Stimulated activated CD4-positive, alpha-beta T cell treated with anti-CD3 and anti-CD28 coated beads, Interleukin-15, amount 100 ng/mL, for 1 hour (primary cell): ENCODE data around the gene RIPOR1.
"Not testable (repeated sequence)": the region's sequence is repeated elsewhere in the genome, so short reads cannot be mapped to it uniquely, and the experiment has no call there.

Source experiments
- DNase-seq, 2 donors: peaks; one replicate each; pipeline ENCODE4 v3.0.0-alpha.2; 2020; ENCODE audit warnings: low read depth in 1 of 2, low spot score in 1 of 2

The RIPOR1 gene

DNA sequence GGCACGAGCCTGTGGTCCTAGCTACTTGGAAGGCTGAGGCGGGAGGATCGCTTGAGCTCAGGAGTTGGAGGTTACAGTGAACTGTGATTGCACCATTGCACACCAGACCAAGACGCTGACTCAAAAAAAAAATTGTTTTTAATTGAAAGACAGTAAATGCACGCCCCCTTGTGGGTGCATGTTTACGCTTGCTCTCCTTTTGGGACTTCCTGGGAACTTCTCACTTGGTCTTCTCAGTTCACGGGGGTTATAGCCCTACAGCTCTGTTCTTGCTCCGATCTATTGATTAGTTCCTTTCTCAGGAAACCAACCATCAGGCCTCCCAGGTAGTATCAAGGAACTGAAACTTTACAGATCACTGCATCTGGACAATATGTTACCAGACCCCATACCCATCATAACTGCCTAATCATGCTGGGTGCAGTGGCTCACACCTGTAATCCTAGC is 14.2 kb upstream of the RIPOR1 start:
- DNase-seq, result peak; percentile 53 to 55

DNA sequence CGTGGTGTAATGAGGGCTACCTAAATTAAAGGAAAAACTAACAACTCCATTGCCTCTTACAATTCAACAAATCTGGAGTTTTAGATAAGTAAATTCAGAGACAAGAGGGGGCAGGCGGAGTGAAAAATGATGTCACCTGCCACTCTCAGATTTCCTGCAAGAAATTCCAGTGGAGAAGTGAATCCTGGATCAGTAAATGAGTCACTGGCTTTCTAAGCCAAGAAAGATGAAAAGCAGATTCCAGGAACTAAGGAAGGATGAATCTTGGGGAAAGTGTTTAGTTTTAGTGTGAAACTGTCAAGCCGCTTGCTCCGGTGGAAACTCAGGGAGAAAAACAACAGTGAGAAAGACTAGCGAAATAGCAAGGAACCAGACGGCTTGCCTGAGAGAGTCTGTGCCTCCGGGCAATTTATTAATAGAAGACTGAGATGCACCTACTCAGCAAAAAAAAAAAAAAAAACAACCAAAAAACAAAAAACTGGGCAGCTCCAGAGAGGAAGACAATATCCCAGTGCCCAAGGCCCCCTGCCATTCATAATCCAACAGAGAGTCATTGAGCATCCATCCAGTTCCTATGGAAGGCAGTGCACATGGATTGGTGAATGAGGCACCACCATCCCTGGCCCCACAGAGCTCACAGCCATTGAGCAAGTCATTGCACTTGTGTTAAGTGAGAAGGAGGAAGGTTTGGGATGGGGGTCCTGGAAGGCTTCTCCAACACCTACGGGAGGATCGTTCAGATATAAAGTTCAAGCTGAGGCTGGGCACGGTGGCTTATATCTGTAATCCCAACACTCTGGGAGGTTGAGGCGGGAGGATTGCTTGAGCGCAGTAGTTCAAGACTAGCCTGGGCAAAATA is 12.1 kb upstream of the RIPOR1 start:
- DNase-seq, result no peak

DNA sequence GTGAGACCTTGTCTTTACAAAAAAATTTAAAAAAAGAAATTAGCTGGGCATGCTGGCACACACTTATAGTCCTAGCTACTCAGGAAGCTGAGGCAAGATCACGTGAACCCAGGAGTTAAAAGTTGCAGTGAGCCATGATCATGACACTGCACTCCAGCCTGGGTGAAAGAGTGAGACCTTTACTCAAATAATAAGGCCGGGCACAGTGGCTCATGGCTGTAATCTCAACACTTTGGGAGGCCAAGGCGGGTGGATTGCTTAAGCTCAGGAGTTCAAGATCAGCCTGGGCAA is 11.5 kb upstream of the RIPOR1 start:
- no peak for DNase-seq

DNA sequence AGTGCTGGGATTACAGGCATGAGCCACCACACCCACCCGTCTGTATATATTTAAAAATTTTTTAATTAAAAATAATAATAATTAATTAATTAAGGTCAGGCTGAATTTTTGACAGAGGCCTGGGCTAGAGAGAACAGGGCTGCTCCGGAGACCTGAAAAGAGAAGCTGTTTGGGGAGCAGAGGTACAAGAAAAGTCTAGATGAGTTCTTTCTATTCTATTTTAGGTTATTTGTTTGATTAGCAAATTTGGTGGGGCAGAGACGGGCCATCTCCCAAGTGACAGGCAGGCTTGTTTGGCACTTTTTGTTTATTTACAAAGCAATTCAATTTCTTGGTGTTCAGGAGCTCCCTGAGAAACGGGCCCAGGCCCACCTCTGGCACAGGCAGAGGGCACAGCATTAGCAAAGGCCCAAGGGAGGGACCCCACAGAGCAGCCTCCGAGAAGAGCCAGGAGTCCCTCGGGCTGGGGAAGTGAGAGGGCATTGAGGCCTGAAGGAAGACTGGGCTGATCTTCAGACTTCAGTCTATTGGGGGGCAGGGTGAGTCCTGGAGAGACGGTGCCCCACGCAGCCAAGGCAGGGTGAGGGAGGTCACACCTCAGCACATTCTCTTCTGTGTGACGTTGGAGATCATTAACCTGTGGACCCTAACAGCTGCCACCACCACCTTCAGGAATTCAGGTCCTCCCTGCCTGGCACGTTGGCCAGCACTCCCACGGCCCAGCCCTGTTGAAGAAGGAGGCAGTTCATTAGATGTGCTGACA is 10.8 kb upstream of the RIPOR1 start:
- DNase-seq, result no peak

DNA sequence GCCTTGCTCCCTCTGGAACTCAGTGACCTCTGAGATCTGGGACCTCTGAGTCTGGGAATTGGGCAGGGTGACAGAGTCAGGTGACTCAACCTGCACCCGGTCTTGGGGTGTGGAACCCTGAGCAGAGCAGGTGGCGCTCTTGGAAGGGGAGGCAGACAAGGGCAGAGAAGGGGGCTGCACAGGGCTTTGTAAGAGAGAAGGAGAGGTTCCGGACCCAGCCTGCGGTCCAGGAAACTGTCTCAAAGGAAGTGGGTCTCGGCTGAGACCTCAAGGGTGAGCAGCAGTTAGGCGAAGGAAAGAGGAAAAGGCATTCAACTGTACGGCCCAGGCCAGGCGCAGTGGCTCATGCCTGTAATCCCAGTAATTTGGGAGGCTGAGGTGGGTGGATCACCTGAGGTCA is 10.0 kb upstream of the RIPOR1 start:
- DNase-seq, result no peak

DNA sequence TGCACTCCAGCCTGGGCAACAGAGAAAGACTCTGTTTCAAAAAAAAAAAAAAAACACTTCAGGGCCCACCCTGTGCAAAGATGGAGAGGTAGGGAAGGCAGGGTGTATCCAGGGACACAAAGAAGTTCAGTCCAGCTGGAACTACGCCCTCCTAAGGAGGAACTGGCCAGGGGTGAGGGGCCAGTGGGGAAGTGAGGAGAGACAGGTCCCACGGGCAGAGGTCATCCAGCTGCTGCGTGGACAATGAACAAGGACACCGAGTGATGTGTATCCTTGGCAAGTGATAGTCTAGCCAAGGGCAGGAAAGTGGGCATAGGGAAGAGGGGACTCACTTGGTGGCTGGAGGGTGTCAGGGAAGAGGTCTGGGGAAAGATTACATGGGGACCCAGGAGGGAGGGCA is 9.4 kb upstream of the RIPOR1 start:
- no peak for DNase-seq

DNA sequence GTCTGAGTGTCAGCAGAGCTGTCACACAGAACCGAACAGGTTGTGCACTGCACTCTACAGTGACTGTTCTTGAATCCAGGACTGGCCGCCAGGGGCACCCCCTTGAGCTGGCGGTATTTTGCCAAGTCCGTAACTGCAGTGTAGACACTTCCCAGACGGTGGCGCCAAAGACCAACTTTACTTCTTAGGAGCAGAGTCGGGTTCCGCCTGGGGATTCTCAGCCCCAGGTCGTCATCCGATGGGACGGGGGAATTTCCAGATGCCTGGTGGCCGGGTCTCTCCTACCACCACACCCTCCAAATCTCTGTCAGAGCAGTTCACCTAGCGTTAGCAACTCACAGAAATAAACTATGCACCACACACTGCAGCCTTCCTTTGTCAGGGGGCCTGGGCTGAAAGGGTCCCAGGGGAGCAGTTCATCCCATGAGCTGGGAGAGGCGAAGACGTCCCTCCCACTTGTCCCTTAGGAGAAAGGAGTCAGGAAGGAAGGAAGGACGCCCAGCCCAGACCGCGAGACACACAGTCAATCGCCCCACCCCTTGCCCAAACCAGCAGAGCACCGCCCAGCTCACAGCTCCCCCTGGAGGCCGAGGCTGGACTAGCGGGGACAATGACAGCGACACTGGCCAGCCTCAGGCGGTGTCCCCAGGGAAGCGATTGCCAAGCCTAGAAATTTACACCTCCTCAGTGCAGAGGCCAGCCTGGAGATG is 7.4 kb upstream of the RIPOR1 start:
- DNase-seq, result peak; percentile 92 to 97

DNA sequence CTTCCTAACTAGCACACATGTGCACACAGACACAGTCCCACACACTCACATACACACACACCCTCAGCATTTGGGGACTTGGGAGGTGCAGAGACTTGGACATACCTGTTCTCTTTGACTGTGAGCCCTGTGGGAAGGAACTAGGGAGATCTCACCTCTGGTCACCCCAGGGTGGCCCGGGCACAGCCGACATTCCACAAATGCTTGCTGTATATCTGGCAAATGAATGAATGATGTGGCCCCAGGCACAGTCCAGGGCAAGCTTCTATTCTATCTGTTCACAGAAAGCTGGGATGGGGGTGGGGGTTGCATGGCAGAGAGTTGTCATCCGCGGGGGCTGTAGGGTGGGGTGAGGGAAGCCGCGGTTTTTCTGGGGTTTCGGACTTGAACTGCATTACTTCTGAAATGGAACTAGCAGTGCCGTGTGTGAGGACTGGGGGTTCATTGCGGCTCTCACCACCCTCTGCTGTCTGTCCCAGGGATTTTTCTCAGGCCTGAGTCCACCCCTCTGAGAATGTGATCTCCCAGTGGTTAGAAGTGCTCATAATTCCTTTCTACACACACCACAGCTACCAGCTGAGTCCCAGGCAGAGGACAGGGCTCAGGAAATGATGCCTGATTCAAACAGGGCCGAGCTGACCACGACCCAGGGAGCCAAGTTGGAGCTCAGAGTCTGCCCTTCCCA is 3.3 kb upstream of the RIPOR1 start:
- no peak for DNase-seq

DNA sequence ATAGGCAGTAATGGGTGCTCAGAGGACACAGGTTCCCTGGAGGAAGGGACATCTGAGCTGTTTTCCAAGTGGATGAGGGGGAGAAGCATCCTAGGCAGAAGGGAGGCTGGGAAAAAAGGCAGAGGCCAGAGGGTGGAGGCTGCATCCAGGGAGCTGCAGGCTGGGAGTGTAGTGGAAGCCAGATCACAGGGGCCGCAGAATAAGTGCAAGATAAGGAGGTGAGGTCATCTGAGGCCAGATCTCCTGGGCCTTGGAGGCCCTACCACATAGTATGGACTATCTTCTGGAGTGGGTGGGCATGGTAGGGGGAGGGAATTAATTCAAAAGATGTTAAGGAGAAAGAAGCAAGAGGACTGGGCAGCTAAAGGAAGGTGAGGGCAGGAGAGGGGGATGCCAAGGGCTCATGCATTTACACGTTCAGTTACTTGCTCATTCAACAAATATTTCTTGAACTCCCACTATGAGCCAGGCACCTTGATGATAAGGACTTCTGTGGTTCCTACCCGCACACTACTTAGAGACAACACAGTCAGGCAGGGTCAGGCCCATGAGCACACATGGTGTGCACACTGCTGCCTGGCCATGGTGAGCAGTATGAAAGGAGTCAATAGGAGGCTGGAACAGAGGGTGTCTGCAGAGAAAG is 2.4 kb upstream of the RIPOR1 start:
- no peak for DNase-seq

DNA sequence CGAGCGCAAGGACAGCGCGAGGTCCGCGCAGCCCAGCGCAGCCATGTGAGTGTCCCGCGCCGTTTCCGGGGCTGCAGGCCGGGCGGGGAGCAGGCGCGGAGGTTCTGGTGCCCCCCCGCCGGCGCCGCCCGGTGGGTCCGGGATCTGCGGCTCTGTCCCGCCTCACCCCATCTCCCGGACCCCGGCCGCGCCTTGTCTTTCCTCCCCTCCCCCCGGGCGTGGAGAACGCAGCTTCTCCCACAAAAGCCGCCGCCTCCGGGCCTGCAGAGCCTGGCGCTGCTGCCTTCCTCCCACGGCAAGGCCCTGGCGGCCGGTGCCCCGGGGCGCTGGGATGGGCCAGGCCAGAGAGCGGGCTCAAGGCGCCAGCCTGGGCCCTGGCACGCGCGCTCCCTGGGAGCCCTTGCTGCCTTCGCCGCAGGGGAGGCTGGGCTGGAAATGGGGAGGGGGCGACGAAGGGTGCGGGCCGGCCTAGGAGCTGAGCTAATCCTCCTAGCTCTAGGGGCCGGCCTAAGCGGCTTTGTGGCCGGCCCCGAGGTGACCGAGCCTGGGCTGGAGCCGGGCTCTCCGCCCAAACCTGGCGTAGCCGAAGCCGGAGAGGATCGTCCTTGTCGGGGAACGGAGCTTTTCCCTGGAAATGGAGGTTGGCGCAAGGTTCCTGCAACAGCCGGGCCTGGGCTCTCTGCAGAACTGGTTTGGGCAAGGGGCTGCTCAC is 397 bp downstream of the RIPOR1 start:
- no peak for DNase-seq

DNA sequence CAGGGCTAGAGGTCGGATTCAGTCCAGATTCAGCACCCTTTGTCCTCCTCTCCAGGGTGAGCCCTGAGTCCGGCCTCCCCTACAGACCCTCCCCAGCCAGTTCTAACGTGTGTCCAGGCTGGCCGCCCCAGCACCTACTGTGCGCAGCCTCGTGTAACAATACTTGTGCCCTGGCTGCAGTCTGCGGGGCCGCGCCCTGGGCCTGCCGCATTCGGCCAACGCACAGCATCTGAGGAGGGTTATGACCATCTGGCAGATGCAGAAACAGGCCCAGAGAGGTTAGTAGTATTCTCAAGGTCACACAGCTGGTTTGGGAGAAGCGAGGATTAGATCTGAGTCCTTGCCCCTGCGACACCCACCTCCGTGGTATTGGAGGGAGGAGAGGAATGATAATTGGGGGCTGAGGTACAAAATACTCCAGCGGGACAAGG is 968 bp downstream of the RIPOR1 start:
- DNase-seq, result no peak

DNA sequence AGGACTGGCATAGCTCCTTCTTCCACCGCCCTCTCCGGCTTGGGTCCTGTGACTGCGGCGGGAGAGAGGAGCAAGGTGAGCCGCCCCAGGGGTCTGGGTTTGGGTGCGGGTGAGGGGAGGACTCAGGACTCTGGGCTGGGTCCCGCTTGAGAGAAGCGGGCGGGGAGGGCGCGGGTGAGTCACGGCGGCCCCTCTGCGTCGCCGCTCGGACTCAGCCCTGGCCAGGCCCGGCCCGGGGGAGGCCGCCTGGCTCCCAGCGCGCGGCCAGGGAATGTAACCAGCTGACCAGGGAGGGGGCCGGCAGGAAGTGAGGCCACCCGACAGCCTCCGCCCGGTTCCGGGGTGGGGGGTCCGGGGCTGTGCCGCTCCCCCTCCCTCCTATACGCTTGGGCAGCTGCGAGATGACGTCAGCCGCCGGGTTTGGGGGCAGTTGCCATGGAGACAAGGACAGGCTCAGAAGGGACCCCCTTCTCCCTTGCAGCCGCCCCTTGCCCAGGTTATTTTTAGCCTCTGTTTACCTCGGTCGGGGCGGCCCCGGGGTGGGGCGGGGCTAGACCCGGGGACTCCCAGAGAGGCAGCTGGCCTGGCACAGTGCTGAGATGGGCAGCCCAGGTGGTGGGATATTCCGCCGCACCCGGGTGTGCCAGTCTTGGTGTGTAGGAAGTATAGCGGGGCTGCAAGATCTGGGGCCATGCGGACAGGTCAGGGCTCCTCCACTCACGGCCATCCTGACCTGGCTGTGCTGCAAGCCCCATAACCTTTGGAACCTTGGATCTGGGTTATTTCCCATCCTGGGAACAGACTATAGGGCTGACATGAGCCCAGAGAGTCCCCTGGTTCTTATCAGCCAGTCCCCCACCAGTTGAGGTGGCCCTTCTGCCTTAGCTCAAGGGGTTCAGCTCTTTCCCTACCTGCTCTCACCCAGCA is 1.6 kb downstream of the RIPOR1 start:
- no peak for DNase-seq

DNA sequence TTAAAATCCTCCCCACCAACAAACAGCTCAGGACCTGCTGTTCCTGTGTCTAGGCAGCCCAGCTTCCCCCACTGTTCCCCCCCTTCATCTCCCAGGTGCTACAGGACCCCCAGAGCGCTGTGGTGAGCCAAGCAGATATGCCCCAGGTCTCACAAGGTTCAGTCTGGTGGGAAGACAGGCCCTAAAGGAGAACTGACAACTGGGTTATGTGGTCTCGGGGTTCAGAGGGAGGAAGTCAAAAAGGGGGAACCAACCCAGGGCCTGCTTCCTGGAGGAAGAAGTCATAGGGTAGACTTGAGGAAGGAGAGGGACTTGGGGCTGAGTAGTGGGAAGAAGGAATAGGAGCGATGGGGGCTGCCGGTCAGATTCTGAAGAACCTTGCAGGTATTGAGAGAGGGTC is 2.6 kb downstream of the RIPOR1 start:
- DNase-seq, result no peak

DNA sequence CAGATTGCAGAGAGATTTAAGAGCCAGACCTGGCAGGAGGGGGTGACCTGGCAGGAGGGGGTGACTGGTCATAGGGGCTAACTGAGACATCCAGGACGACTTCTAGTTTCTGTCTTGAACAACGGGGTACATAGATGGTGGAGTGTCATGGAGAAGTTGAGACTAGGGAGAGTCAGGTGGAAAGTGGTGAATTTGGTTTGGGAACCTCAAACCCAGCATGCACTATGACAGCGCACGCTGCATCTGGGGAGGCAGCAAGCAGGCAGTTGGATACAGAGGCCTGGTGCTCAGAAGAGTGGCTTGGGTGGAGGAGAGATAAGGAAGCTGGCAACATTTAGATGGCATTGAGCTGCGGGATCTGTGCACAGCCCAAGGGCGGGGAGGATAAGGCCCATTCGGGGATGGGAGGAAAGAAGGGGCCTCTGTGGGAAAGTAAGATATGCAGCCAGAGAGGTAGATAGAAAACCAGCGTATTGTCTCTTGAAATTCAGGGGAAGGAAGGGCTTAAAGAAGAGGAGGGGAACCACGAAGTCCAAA is 4.5 kb downstream of the RIPOR1 start:
- no peak for DNase-seq

DNA sequence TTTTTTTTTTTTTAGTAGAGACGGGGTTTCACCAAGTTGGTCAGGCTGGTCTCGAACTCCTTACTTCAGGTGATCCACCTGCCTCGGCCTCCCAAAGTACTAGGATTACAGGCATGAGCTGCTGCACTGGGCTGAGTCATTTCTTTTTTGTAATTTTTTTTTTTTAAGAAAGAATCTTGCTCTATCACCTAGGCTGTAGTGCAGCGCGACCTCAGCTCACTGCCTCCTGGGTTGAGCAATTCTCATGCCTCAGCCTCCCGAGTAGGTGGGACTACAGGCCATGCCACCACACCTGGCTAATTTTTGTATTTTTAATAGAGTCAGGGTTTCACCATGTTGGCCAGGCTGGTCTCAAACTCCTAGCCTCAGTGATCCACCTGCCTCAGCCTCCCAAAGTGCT is 5.4 kb downstream of the RIPOR1 start:
- not testable (repeated sequence) for DNase-seq

DNA sequence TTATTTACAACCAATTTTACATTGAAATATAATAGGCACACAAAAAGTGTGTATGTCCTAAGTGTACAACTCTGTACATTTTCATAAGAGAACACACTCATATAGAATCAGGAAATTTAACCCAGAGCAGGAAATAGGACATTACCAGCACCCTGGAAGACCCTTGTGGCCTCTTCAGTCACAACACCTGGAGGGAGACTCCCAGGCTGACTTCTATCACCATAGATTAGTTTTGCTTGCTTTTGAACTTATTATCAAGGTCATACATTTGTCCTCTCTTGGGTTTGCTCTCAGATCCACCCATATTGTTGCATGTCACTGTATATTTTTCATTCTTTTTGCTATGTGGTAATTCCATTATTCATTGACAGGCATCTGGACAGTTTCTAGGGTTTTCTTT is 5.8 kb downstream of the RIPOR1 start:
- DNase-seq, result no peak

DNA sequence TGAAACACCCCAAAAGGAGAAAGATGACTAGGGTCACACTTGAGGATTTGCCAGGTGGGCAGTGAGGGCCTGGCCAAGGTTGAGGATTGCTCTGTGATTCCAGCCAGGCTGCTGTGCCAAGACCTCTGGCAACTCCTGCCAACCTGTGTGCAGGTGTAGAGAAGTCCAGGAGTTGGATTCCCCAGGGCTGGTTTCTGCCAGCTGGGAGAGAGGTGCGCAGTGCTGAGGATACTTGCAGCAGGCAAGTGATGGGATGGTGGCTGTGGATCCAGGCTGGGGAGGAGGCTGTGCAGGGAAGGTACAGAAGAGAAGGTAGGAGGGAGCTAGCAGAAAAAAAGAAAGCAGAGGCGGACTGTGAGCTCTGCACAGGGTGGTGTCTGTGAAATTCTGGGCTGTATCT is 6.6 kb downstream of the RIPOR1 start:
- no peak for DNase-seq

DNA sequence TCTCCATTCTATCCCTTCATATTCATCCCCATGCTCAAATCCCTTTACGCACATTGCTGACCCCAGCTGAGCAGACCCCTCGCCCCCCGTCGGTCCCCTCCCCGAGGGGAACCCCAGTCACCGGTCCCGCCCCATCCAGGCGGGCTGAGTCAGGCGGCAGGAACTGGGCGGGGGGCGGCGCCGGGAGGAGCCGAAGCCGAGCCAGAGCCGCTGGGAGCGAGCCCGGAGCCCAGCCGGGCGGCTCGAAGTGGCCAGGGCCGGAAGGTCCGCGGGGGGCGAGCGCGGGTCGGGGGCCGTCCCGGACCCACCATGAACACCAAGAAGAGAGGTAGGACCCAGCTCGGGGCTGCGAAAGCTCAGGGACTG is 8.6 kb downstream of the RIPOR1 start:
- DNase-seq, result peak in 1 of 2 donors; percentile 46
